GM15510 (cell line): ENCODE data around the gene TOP2A.

Experiments used
- POLR2A ChIP-seq: IDR thresholded peaks from 3 replicates; pipeline ENCODE4 v1.6.1; 2011; ENCODE audit warnings: borderline replicate concordance; ENCODE audit not compliant: insufficient read length; ENCODE audit errors: extremely low read depth

TOP2A gene

DNA sequence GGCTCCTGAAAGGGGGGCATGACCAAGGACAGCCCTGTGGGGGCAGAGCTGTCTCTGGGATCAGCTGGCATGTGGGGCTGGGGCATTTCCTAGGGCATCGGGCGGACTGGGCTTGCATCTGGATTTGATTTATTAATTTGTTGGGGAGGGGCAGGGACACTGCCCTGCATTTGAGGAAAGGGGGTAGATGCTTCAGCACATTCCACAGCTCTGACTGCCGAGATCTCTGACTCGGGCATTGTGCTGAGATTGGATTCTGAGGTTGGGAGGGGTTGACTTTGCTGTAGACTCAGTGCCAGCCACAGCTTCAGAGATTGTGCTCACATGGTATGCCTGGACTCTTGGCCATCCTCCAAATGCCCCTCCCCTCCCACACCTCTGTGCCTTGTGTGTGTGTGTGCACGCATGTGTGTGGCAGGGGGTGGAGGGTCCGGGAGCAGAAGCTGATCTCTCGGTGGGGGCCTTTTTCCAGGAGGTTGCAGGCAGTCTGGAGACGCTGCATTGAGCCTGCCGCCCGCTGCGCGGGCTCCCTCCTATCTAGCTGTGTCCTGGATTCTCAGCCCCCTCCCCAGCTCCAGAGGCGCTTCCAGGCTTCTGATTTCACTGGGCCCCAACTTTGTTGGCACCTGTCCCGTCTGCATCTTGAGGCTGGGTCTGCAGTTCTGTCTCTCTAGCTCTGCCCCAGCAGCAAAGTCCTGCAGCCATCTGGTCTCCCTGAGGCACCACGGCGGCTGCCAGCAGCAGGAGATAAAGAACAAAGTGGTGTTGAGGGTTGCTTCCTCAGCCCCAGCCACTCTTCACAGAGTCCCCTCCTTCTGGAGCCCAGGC, 40.5 kb upstream of the TOP2A start:
- TF ChIP-seq POLR2A, result no peak

DNA sequence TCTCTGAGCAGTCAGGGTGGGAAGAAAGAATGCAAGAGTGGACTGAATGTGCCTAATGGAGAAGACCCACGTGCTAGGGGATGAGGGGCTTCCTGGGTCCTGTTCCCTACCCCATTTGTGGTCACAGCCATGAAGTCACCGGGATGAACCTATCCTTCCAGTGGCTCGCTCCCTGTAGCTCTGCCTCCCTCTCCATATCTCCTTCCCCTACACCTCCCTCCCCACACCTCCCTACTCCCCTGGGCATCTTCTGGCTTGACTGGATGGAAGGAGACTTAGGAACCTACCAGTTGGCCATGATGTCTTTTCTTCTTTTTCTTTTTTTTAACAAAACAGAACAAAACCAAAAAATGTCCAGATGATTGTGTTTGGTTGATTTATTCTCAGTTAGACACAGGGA, 39.7 kb upstream of the TOP2A start:
- no peak for TF ChIP-seq POLR2A

- no peak for TF ChIP-seq POLR2A
These were observed 38.8 kb upstream of the TOP2A start for GRCh38 chr17:40456396-40456951.

DNA sequence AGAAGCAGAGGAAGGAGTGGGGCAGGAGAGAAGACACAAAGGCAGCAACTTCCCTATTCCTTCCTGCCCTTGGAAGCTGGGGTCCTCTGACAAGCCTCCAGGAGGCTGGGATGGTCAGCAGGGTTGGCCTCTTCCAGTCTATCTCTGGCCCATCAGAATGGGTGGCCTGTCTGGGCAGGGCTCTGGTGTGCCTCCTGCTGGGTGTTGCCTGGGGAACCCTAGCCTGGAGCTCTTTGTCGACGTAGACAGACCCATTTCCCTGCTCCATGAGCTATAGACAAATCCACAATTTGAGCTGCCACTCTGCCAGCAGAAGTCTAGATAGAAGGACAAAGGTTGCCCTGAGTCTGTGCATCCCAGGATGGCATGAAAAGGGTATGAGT, 36.9 kb upstream of the TOP2A start:
- no peak for TF ChIP-seq POLR2A

DNA sequence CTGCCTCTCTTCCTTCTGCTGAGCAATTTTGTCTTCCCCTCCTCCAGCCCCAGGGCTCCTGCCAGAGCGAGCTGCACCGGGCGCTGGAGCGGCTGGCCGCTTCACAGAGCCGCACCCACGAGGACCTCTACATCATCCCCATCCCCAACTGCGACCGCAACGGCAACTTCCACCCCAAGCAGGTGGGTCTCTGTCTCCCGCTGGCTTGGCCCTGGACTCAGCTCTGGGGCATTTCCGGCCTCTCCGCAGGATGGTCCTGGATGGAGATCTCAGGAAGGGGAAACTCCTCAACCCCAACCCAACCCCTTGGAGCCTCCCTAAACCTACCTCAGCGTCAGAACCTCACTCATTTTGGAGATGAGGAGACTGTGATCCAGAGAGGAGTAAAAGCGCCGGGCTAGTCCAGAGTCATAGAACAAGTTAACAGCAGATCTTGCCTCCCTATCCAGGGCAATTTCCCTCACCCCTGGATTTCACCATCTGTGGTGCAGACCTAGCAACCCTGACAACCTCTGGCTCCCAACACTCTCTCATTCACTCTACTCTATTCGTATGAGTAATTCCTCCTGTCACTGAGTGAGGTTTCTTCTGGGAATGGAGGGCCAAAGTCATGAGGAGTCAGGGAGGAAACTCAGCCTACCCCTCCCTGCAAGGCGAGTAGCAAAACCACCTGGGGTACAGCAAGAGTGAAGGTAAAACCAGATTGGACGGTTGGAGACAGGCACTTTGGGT, 36.4 kb upstream of the TOP2A start:
- TF ChIP-seq POLR2A, result no peak

DNA sequence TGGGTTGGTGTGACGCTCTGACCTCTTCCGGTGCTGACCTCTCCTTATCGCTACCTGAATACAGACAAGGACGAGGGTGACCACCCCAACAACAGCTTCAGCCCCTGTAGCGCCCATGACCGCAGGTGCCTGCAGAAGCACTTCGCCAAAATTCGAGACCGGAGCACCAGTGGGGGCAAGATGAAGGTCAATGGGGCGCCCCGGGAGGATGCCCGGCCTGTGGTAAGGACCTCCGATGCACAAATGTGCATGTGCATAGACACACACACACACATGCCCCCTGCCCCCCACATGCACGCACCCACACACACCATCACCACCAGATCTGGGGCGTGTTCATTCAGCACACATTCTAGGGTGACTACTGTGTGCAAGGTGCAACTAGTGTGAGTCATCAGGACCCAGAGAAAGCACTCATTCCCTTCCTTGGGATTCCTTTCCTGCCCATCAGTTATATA, 35.3 kb upstream of the TOP2A start:
- TF ChIP-seq POLR2A, result no peak

DNA sequence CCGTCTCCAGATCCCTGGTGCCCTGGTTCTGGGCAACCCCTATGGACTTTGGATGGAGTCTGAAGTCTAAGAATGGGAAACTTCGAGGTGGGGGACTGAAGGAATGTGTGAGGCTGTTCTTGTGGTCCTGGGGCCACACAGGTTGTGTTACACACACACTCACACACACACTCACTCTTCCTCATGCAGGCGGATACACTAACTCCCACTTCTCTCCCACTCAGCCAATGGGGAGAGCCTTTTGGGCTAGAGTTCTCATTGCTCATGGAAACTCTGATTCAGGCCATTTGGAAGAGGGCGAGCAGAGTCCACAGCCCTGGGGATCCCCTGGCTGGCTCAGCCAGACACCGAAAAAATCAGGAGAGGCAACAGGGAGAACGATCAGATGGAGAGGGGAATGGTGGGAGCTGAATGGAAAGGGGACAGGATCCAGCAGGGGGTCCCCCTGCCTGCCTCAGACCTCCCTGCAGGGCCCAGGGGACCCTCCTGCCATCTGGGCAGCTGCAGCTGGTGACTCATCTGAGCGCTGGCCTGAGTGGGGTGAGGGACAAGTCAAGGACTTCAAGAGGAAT, 34.6 kb upstream of the TOP2A start:
- no peak for TF ChIP-seq POLR2A

DNA sequence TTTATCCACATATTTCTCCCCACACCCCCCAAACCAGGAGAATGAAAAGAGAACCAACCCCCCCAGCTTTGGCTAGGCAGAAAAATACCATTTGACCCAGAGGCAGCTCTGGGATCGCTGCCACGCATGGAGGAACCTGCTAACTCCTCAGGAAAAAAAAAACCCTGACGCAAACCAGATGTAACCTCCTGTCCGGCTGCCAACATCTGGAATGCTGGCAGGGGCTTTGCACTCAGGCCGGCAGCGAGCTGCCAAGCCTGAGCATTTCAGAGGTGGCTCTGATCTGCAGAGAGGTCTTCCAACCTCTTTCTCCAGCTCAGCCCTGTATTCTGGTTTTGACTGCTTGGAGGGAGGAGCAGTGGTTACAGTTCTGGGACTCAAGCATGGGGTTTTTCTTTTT, 33.7 kb upstream of the TOP2A start:
- TF ChIP-seq POLR2A, result no peak

GRCh38 chr17:40450175-40450574, 32.5 kb upstream of the TOP2A start:
- no peak for TF ChIP-seq POLR2A

GRCh38 chr17:40448639-40449261, 31.1 kb upstream of the TOP2A start:
- no peak for TF ChIP-seq POLR2A

DNA sequence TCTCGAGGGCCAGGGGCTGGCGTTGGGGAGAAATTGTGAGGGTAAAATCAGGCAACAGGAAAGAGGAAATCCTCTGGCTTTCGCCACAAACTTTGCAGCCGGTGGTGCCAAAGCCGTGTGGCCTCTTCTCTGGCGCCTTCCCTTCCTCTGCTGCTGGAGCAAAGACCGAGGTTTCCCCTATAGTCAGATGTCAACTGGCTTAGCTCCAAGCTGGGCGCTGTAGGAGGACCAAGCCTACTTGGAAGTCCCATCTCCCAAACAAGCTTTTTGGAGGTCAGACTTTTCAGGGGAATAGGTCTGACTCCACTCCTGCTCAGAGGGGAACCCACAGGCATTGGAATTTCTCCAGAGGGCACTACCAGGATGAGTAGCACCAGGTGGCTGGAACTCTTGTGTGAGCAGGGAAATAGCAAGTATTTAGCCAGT, 30.5 kb upstream of the TOP2A start:
- no peak for TF ChIP-seq POLR2A

DNA sequence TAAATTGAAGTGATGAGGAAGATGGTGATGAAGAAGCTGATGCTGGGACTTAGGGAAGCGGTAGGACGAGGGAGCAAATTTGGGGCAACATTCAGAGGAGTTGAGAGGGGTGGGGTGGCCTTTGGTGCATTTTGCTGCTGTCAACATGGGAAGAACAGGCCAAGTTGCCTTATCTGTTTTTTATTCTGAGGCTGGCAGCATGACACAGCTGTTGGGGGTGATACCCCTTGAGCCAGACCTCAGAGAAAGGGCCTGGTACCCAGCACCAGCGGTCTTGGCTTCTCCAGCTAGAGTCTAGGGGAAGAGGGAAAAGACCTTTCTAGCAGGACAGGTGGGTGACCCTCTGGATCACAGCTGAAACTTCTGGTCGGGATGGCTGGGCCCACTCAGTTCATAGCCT, 30.1 kb upstream of the TOP2A start:
- no peak for TF ChIP-seq POLR2A

GRCh38 chr17:40447148-40447644, 29.5 kb upstream of the TOP2A start:
- TF ChIP-seq POLR2A, result no peak

GRCh38 chr17:40445751-40446468, 28.2 kb upstream of the TOP2A start:
- no peak for TF ChIP-seq POLR2A
